ENCODE measurements around the gene ANKS1B.

DNA sequence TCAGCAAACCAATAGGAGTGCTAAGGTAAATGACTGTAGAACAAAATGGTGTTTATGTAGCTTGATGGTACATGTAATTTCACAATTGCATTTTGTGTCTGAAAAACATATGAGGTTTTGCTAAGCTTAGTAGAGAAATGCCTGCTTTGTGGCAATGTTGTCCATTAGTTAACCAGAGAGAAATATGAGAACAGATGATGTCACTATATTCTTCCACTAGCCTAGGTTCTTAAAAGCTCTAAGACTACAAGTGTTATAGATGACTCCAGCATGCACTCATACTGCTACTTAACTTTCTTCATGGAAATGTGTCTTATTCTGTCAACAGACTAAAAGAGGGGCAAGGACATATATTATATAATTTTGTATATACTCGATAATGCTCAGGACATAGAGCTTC lies 1030.2 kb downstream of the ANKS1B start:
- TF ChIP-seq, protein P1, sequence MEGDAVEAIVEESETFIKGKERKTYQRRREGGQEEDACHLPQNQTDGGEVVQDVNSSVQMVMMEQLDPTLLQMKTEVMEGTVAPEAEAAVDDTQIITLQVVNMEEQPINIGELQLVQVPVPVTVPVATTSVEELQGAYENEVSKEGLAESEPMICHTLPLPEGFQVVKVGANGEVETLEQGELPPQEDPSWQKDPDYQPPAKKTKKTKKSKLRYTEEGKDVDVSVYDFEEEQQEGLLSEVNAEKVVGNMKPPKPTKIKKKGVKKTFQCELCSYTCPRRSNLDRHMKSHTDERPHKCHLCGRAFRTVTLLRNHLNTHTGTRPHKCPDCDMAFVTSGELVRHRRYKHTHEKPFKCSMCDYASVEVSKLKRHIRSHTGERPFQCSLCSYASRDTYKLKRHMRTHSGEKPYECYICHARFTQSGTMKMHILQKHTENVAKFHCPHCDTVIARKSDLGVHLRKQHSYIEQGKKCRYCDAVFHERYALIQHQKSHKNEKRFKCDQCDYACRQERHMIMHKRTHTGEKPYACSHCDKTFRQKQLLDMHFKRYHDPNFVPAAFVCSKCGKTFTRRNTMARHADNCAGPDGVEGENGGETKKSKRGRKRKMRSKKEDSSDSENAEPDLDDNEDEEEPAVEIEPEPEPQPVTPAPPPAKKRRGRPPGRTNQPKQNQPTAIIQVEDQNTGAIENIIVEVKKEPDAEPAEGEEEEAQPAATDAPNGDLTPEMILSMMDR (conservative IDR thresholded peaks at IDR 0.05; ENCODE audit: low read depth, low read length), result no peak
- TF ChIP-seq, protein P2, sequence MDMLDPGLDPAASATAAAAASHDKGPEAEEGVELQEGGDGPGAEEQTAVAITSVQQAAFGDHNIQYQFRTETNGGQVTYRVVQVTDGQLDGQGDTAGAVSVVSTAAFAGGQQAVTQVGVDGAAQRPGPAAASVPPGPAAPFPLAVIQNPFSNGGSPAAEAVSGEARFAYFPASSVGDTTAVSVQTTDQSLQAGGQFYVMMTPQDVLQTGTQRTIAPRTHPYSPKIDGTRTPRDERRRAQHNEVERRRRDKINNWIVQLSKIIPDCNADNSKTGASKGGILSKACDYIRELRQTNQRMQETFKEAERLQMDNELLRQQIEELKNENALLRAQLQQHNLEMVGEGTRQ (IDR thresholded peaks at IDR 0.05; ENCODE audit: low read depth, low read length), result no peak
- TF ChIP-seq POLR2A (IDR thresholded peaks at IDR 0.05; ENCODE audit: low read depth, low read length) (no peak), RFX5 (IDR thresholded peaks at IDR 0.05; ENCODE audit: low read depth, low read length) (no peak), MAZ (IDR thresholded peaks at IDR 0.05; ENCODE audit: borderline replicate concordance, low read depth, low read length) (no peak), MAFK (IDR thresholded peaks at IDR 0.05; ENCODE audit: low read depth, low read length) (no peak), CHD1 (IDR thresholded peaks at IDR 0.05; ENCODE audit: low read depth, low read length) (no peak), CEBPB (IDR thresholded peaks at IDR 0.05; ENCODE audit: low read depth, low read length) (no peak), RCOR1 (IDR thresholded peaks at IDR 0.05; ENCODE audit: insufficient replicate concordance, low read length) (no peak)
- TF ChIP-seq, protein P3, sequence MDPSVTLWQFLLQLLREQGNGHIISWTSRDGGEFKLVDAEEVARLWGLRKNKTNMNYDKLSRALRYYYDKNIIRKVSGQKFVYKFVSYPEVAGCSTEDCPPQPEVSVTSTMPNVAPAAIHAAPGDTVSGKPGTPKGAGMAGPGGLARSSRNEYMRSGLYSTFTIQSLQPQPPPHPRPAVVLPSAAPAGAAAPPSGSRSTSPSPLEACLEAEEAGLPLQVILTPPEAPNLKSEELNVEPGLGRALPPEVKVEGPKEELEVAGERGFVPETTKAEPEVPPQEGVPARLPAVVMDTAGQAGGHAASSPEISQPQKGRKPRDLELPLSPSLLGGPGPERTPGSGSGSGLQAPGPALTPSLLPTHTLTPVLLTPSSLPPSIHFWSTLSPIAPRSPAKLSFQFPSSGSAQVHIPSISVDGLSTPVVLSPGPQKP (IDR thresholded peaks at IDR 0.05; ENCODE audit: borderline replicate concordance, low read depth, low read length), result no peak

Data from IMR-90 (cell line).